HK-2 (cell line): Measurements from ENCODE around the gene ACKR4.

ENCODE experiments used
- DNase-seq: peaks from one replicate; pipeline ENCODE4 v3.0.0-alpha.2; 2018; ENCODE audit not compliant: unreplicated experiment

The ACKR4 gene

GRCh38 chr3:132641837-132642538 lies 44.9 kb downstream of the ACKR4 start:
- DNase-seq = no peak

- DNase-seq = no peak
Observed at GRCh38 chr3:132642539-132642847, 45.4 kb downstream of the ACKR4 start.

GRCh38 chr3:132643366-132643765 lies 46.3 kb downstream of the ACKR4 start:
- no peak for DNase-seq

GRCh38 chr3:132645058-132645457 lies 48.0 kb downstream of the ACKR4 start:
- DNase-seq = no peak

- DNase-seq = no peak
Observed at GRCh38 chr3:132650153-132650552, 53.1 kb downstream of the ACKR4 start.
